ENCODE results near the gene XNDC1N. TPM values are rescaled to one million over a fixed set of nuclear protein-coding genes. Genes with fewer than 3 reads are reported as not detected.
A peak's percentile ranks its signal among the peaks of the same experiment; 100 is the strongest.

Gene XNDC1N
- 10.9 and 11.6 TPM in 2 replicates for total RNA-seq (2014; rRNA removed; shearing (Covaris generic); ENCODE audit: low replicate concordance)

DNA sequence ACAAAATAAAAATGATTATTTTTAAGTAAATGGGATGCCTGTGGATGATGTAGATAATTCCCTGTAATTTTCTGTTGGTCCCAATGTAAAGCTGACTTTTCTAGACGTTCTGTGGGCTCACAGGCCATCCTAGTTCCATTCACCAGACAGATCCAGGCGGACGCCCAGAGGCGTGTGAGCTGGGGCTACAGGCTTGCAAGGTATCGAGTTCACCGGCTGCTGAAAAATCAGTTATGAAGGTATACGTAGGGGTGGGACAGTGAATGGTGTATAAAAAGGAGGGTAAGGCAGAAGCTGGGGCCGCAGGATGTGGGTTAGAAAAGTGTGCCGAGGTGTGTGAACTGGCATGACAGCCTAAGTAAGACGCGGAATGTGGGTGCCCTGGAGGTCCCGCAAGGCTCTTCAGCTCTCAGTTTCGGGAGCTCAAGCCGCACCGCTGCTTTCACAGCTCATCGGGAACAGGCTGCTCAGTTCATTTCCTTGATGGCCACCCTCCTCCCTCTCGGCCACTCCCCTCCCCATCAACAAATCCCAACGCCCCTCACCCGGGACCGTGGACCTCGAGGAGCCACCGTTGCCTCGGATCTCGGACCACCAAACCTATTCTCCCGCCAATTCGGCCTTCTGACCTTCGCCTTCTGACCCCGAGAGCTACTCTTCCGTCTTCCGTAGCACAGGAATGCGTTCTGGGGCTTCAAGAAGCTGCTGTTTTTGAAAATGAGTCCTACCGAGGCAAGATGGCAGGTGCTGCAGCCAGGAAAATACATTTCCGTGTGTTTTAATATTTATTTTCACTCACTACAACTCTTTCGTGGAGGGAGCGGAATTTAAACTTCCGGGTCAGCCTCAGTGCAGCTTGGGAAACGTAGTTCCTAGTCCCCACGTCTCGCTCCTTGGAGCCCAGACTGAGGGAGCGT lies at the start of gene XNDC1N:
Gene XNDC1N (minus strand): TSS at position 775 of the 917 bp plus-strand sequence. CDS start 5,241 bp downstream, outside the sequence.
- Histone ChIP-seq H3K4me3 (ENCODE audit: low read length) (peak within 1 kb of the TSS; percentile 77), H3K36me3 (ENCODE audit: insufficient read depth, low read length) (no peaks in the 10 kb centered on the region), H3K4me2 (ENCODE audit: low read depth, low read length, poor library complexity, severe bottlenecking) (peak within 1 kb of the TSS; percentile 95), H3K79me2 (ENCODE audit: low read length) (peaks cover 56% of the 10 kb centered on the region), H3K9ac (ENCODE audit: low read length) (peak within 1 kb of the TSS; percentile 82), H4K20me1 (ENCODE audit: insufficient read depth, low read depth, low read length) (peaks cover 11% of the 10 kb centered on the region; the same call in 1 of the 2 replicates), H3K9me2 (replicated peaks; ENCODE audit: insufficient read depth, low read length) (no peaks in the 10 kb centered on the region), H3K4me1 (ENCODE audit: low read length) (peaks cover 39% of the 10 kb centered on the region), H3K9me3 (ENCODE audit: low read length) (no peaks in the 10 kb centered on the region), H3K27ac (ENCODE audit: low read length) (peak within 1 kb of the TSS; percentile 63), H3K27me3 (ENCODE audit: low read length) (no peaks in the 10 kb centered on the region), H2AFZ (ENCODE audit: low read length) (peak within 1 kb of the TSS; percentile 86)
- peak; percentile 94 for DNase-seq

DNA sequence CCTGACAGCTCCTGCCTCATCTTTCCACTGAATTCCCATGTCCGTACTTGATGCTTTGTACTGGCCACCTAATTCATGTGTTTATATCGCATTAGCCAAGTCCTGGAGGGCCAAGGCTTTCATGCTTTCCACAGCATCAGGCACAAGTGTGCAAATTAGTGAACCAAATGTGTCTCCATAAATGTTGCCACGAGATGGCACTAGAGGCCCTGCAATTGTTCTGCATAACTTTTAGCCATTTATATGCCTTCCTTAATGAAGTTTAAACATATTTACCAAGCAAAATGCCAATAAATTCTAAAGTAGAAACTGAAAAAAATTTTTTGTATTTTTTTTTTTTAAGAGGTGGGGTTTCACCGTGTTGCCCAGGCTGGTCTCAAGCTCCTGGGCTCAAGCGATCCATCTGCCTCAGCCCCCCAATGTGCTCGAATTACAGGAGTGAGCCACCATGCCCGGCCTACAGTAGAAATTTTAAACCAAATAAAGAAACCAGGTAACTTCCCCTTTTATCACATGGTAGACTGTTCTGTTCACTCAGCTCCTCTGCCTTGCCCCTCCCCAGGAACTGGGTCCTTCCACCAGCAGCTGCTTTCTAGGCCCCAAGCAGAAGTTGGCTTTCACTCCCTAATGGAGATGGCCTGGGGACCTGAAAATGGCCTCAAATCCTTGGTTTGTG lies 49.5 kb upstream of the XNDC1N start:
- no peak overlapping the region for H2AFZ ChIP-seq (ENCODE audit: low read length)
- H3K4me1 ChIP-seq (ENCODE audit: low read length): peaks cover 24% of the 10 kb centered on the region
- H4K20me1 ChIP-seq (ENCODE audit: insufficient read depth, low read depth, low read length): peaks cover 4% of the 10 kb centered on the region; the same call in 1 of the 2 replicates
- peak; percentile 87 for DNase-seq
- H3K9me3 ChIP-seq (ENCODE audit: low read length): no peaks in the 10 kb centered on the region
- no peaks in the 10 kb centered on the region; the same call in 1 of the 2 replicates for H3K36me3 ChIP-seq (ENCODE audit: insufficient read depth, low read length)
- H3K27me3 ChIP-seq (ENCODE audit: low read length): no peaks in the 10 kb centered on the region
- peaks cover 19% of the 10 kb centered on the region for H3K79me2 ChIP-seq (ENCODE audit: low read length)
- H3K4me2 ChIP-seq (ENCODE audit: low read depth, low read length, poor library complexity, severe bottlenecking): peak overlapping the region; percentile 28
- peak overlapping the region; percentile 21 for H3K9ac ChIP-seq (ENCODE audit: low read length)
- H3K27ac ChIP-seq (ENCODE audit: low read length): peak overlapping the region; percentile 57
- H3K9me2 ChIP-seq (replicated peaks; ENCODE audit: insufficient read depth, low read length): no peaks in the 10 kb centered on the region
- no peak overlapping the region for H3K4me3 ChIP-seq (ENCODE audit: low read length)

GRCh38 chr11:71977090-71977489 lies 48.7 kb upstream of the XNDC1N start:
- Histone ChIP-seq H3K9ac (ENCODE audit: low read length) (peak overlapping the region; percentile 21), H3K9me2 (replicated peaks; ENCODE audit: insufficient read depth, low read length) (no peaks in the 10 kb centered on the region), H4K20me1 (ENCODE audit: insufficient read depth, low read depth, low read length) (peaks cover 6% of the 10 kb centered on the region; the same call in 1 of the 2 replicates), H3K4me1 (ENCODE audit: low read length) (peaks cover 24% of the 10 kb centered on the region), H3K4me3 (ENCODE audit: low read length) (no peak overlapping the region), H2AFZ (ENCODE audit: low read length) (no peak overlapping the region), H3K27ac (ENCODE audit: low read length) (peak overlapping the region; percentile 57; the same call in 1 of the 2 replicates), H3K27me3 (ENCODE audit: low read length) (no peaks in the 10 kb centered on the region), H3K9me3 (ENCODE audit: low read length) (no peaks in the 10 kb centered on the region), H3K36me3 (ENCODE audit: insufficient read depth, low read length) (no peaks in the 10 kb centered on the region; the same call in 1 of the 2 replicates), H3K4me2 (ENCODE audit: low read depth, low read length, poor library complexity, severe bottlenecking) (peak overlapping the region; percentile 28), H3K79me2 (ENCODE audit: low read length) (peaks cover 20% of the 10 kb centered on the region; the same call in 1 of the 2 replicates)
- DNase-seq: no peak

- Histone ChIP-seq H3K4me2 (ENCODE audit: low read depth, low read length, poor library complexity, severe bottlenecking) (no peak overlapping the region), H2AFZ (ENCODE audit: low read length) (no peak overlapping the region), H3K9me3 (ENCODE audit: low read length) (no peaks in the 10 kb centered on the region), H3K4me1 (ENCODE audit: low read length) (peaks cover 24% of the 10 kb centered on the region), H3K36me3 (ENCODE audit: insufficient read depth, low read length) (peaks cover 1% of the 10 kb centered on the region; the same call in 1 of the 2 replicates), H3K79me2 (ENCODE audit: low read length) (peaks cover 26% of the 10 kb centered on the region), H3K9me2 (replicated peaks; ENCODE audit: insufficient read depth, low read length) (no peaks in the 10 kb centered on the region), H3K9ac (ENCODE audit: low read length) (no peak overlapping the region), H4K20me1 (ENCODE audit: insufficient read depth, low read depth, low read length) (peaks cover 8% of the 10 kb centered on the region; the same call in 1 of the 2 replicates), H3K4me3 (ENCODE audit: low read length) (no peak overlapping the region), H3K27me3 (ENCODE audit: low read length) (no peaks in the 10 kb centered on the region), H3K27ac (ENCODE audit: low read length) (no peak overlapping the region)
- DNase-seq: no peak
These were observed 48.2 kb upstream of the XNDC1N start for GRCh38 chr11:71976551-71976950.

GRCh38 chr11:71971680-71972079 lies 43.3 kb upstream of the XNDC1N start:
- no peaks in the 10 kb centered on the region for H3K9me2 ChIP-seq (replicated peaks; ENCODE audit: insufficient read depth, low read length)
- no peaks in the 10 kb centered on the region for H3K27me3 ChIP-seq (ENCODE audit: low read length)
- peaks cover 25% of the 10 kb centered on the region for H3K79me2 ChIP-seq (ENCODE audit: low read length)
- no peak overlapping the region for H3K27ac ChIP-seq (ENCODE audit: low read length)
- H2AFZ ChIP-seq (ENCODE audit: low read length): no peak overlapping the region
- H3K9me3 ChIP-seq (ENCODE audit: low read length): no peaks in the 10 kb centered on the region
- no peak for DNase-seq
- 0 out of 2 replicates have a peak, but pooled peaks cover 8% of the 10 kb centered on the region for H4K20me1 ChIP-seq (ENCODE audit: insufficient read depth, low read depth, low read length)
- H3K4me2 ChIP-seq (ENCODE audit: low read depth, low read length, poor library complexity, severe bottlenecking): no peak overlapping the region
- no peak overlapping the region for H3K4me3 ChIP-seq (ENCODE audit: low read length)
- no peak overlapping the region for H3K9ac ChIP-seq (ENCODE audit: low read length)
- H3K4me1 ChIP-seq (ENCODE audit: low read length): peaks cover 3% of the 10 kb centered on the region
- peaks cover 17% of the 10 kb centered on the region; the same call in 1 of the 2 replicates for H3K36me3 ChIP-seq (ENCODE audit: insufficient read depth, low read length)

DNA sequence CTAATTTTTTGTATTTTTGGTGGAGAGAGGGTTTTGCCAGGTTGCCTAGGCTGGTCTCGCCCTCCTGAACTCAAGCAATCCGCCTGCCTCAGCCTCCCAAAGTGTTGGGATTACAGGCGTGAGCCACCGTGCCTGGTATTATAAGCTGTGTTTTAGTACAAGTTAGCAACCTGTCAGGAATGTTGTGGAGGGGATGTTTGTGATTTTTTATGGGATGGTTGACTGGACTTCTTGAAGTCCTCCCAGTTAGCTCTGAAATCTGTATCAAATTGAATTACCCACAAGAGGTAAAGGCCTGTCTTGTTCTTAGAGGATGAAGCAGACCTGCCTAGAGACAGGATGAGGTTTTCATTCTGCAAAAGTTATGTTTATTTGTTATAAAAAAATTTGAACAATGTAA lies 36.2 kb upstream of the XNDC1N start:
- no peak for DNase-seq
- H2AFZ ChIP-seq (ENCODE audit: low read length): no peak overlapping the region
- no peaks in the 10 kb centered on the region for H3K9me2 ChIP-seq (replicated peaks; ENCODE audit: insufficient read depth, low read length)

GRCh38 chr11:71963468-71963867 lies 35.1 kb upstream of the XNDC1N start:
- no peak for DNase-seq
- Histone ChIP-seq H2AFZ (ENCODE audit: low read length) (no peak overlapping the region), H4K20me1 (ENCODE audit: insufficient read depth, low read depth, low read length) (no peaks in the 10 kb centered on the region), H3K9me3 (ENCODE audit: low read length) (no peaks in the 10 kb centered on the region), H3K36me3 (ENCODE audit: insufficient read depth, low read length) (peaks cover 28% of the 10 kb centered on the region), H3K27me3 (ENCODE audit: low read length) (no peaks in the 10 kb centered on the region), H3K4me1 (ENCODE audit: low read length) (0 out of 2 replicates have a peak, but pooled peaks cover 3% of the 10 kb centered on the region), H3K79me2 (ENCODE audit: low read length) (peaks cover 33% of the 10 kb centered on the region), H3K9ac (ENCODE audit: low read length) (no peak overlapping the region), H3K27ac (ENCODE audit: low read length) (no peak overlapping the region), H3K4me2 (ENCODE audit: low read depth, low read length, poor library complexity, severe bottlenecking) (no peak overlapping the region), H3K9me2 (replicated peaks; ENCODE audit: insufficient read depth, low read length) (no peaks in the 10 kb centered on the region), H3K4me3 (ENCODE audit: low read length) (no peak overlapping the region)

More for the DNA sequence above, 36.2 kb upstream of the XNDC1N start:
- Histone ChIP-seq H4K20me1 (ENCODE audit: insufficient read depth, low read depth, low read length) (no peaks in the 10 kb centered on the region), H3K4me1 (ENCODE audit: low read length) (0 out of 2 replicates have a peak, but pooled peaks cover 3% of the 10 kb centered on the region), H3K79me2 (ENCODE audit: low read length) (peaks cover 28% of the 10 kb centered on the region), H3K36me3 (ENCODE audit: insufficient read depth, low read length) (peaks cover 31% of the 10 kb centered on the region), H3K27ac (ENCODE audit: low read length) (no peak overlapping the region), H3K9ac (ENCODE audit: low read length) (no peak overlapping the region), H3K9me3 (ENCODE audit: low read length) (no peaks in the 10 kb centered on the region), H3K27me3 (ENCODE audit: low read length) (no peaks in the 10 kb centered on the region), H3K4me2 (ENCODE audit: low read depth, low read length, poor library complexity, severe bottlenecking) (no peak overlapping the region), H3K4me3 (ENCODE audit: low read length) (no peak overlapping the region)

All from Karpas-422 (cell line).